Activated T-helper 1 cell treated with anti-CD3 and anti-CD28 coated beads, Interleukin-2, amount 50 U/mL, for 16 hours (primary cell): ENCODE data around the gene CREB3L1.
"Not testable (repeated sequence)": the region's sequence is repeated elsewhere in the genome, so short reads cannot be mapped to it uniquely, and the experiment has no call there.

Experiments
- DNase-seq, 2 donors: peaks; one replicate each; pipeline ENCODE4 v3.0.0-alpha.2; 2020; ENCODE audit warnings: low read depth in 1 of 2, low spot score in 1 of 2

CREB3L1 gene

GRCh38 chr11:46248289-46249102 is 29.0 kb upstream of the CREB3L1 start:
- no peak for DNase-seq

- DNase-seq, result no peak
Observed at GRCh38 chr11:46249103-46249937, 28.1 kb upstream of the CREB3L1 start.

GRCh38 chr11:46249938-46250744 is 27.3 kb upstream of the CREB3L1 start:
- no peak for DNase-seq

GRCh38 chr11:46250745-46251052 is 26.8 kb upstream of the CREB3L1 start:
- DNase-seq, result no peak

GRCh38 chr11:46251954-46252353 is 25.5 kb upstream of the CREB3L1 start:
- DNase-seq, result no peak

- DNase-seq, result no peak
Observed at GRCh38 chr11:46252373-46252914, 25.0 kb upstream of the CREB3L1 start.

GRCh38 chr11:46253258-46254132 is 24.0 kb upstream of the CREB3L1 start:
- no peak for DNase-seq

GRCh38 chr11:46254133-46254491 is 23.4 kb upstream of the CREB3L1 start:
- DNase-seq, result no peak

- DNase-seq, result no peak
Observed at GRCh38 chr11:46256540-46257001, 20.9 kb upstream of the CREB3L1 start.

- DNase-seq, result not testable (repeated sequence)
Observed at GRCh38 chr11:46259347-46259746, 18.1 kb upstream of the CREB3L1 start.

- no peak for DNase-seq
Observed at GRCh38 chr11:46259971-46260560, 17.4 kb upstream of the CREB3L1 start.

- DNase-seq, result no peak
Observed at GRCh38 chr11:46263120-46263519, 14.3 kb upstream of the CREB3L1 start.

- DNase-seq, result no peak
Observed at GRCh38 chr11:46264030-46264429, 13.4 kb upstream of the CREB3L1 start.

- no peak for DNase-seq
Observed at GRCh38 chr11:46264976-46265375, 12.5 kb upstream of the CREB3L1 start.

GRCh38 chr11:46265764-46266163 is 11.7 kb upstream of the CREB3L1 start:
- no peak for DNase-seq

GRCh38 chr11:46267930-46268329 is 9.5 kb upstream of the CREB3L1 start:
- DNase-seq, result no peak

GRCh38 chr11:46270684-46271083 is 6.8 kb upstream of the CREB3L1 start:
- no peak for DNase-seq

- DNase-seq, result no peak
Observed at GRCh38 chr11:46271407-46271806, 6.1 kb upstream of the CREB3L1 start.

- DNase-seq, result no peak
Observed at GRCh38 chr11:46271875-46272815, 5.3 kb upstream of the CREB3L1 start.
